A673 (cell line): ENCODE data around the gene CHD1. TPM values are rescaled to one million over a fixed set of nuclear protein-coding genes. Genes with fewer than 3 reads are reported as not detected.

Experiments used
- BruUV-seq: library from RNA; stranded (reverse); fragments of 400-500 nt; replicated peaks from 2 replicates; lab custom pipeline; 2021; lab: Mats Ljungman, UMichigan
- CTCF ChIA-PET: fragments of 300-600 bp; sonication (Branson Sonifier 250); formaldehyde crosslinking; loops from one replicate; lab custom pipeline; 2022; ENCODE audit warnings: antibody characterized with exemption; lab: Charles Lee
- POLR2A ChIA-PET: fragments of 300-600 bp; sonication (Branson Sonifier 250); formaldehyde crosslinking; loops from one replicate; lab custom pipeline; 2022; ENCODE audit warnings: antibody characterized with exemption; ENCODE audit not compliant: low non-redundant PET; lab: Charles Lee
- DNase-seq: peaks from one replicate; pipeline ENCODE4 v3.0.0-alpha.2; 2015; ENCODE audit warnings: low spot score
- H3K27ac ChIP-seq: fragments of 200-600 bp; sonication (generic); 2 replicates; pipeline ENCODE4 v1.5.1; 2016; ENCODE audit warnings: mixed run types, low read depth, mild to moderate bottlenecking, mixed read lengths, antibody characterized with exemption, low read length; ENCODE audit not compliant: poor library complexity, severe bottlenecking
- H3K27me3 ChIP-seq: fragments of 200-600 bp; sonication (generic); replicated peaks from 2 replicates; pipeline ENCODE4 v1.6.1; 2017; ENCODE audit warnings: mixed run types, low read depth, mild to moderate bottlenecking, mixed read lengths, antibody characterized with exemption, low read length; ENCODE audit not compliant: insufficient read depth, poor library complexity
- H3K36me3 ChIP-seq: fragments of 200-600 bp; sonication (generic); 2 replicates; pipeline ENCODE4 v1.6.1; 2016; ENCODE audit warnings: mixed run types, mild to moderate bottlenecking, mixed read lengths, antibody characterized with exemption, low read length; ENCODE audit not compliant: insufficient read depth, poor library complexity, severe bottlenecking
- H3K4me1 ChIP-seq: fragments of 200-600 bp; sonication (generic); 2 replicates; pipeline ENCODE4 v1.6.1; 2017; ENCODE audit warnings: mixed run types, mild to moderate bottlenecking, mixed read lengths, antibody characterized with exemption, low read length; ENCODE audit not compliant: insufficient read depth, poor library complexity, severe bottlenecking
- H3K4me3 ChIP-seq: fragments of 200-600 bp; sonication (generic); 2 replicates; pipeline ENCODE4 v1.5.1; 2016; ENCODE audit warnings: low read depth, mixed run types, mild to moderate bottlenecking, mixed read lengths, low read length; ENCODE audit not compliant: poor library complexity, severe bottlenecking
- H3K9me3 ChIP-seq: fragments of 200-600 bp; sonication (generic); 2 replicates; pipeline ENCODE4 v1.6.1; 2016; ENCODE audit warnings: mixed run types, low read depth, mild to moderate bottlenecking, mixed read lengths, antibody characterized with exemption, low read length; ENCODE audit not compliant: poor library complexity, severe bottlenecking
- EZH2 ChIP-seq: fragments of 200-600 bp; sonication (generic); IDR thresholded peaks from 2 replicates; pipeline ENCODE4 v1.6.1; 2017; ENCODE audit warnings: borderline replicate concordance, low read depth, mild to moderate bottlenecking, mixed read lengths, antibody characterized with exemption, low read length; ENCODE audit not compliant: poor library complexity, severe bottlenecking
- intact Hi-C: fragments of 100-400 bp; cut with micrococcal nuclease; formaldehyde crosslinking; loops from one replicate; pipeline ENCODE4 v1.10.0; 2022; ENCODE audit not compliant: unreplicated experiment
- total RNA-seq: library from RNA; stranded (reverse); gene quantifications from 2 replicates; pipeline ENCODE4 v1.2.3, GENCODE V29; 2021
- TF ChIP-seq, protein P1 (sequence below): fragments of 300-800, 200-600 bp; sonication (generic); conservative IDR thresholded peaks from 2 replicates; pipeline ENCODE4 v1.5.1; 2017; ENCODE audit warnings: low read depth, mild to moderate bottlenecking, antibody characterized with exemption, low read length, moderate library complexity, mixed read lengths

CHD1 gene
- total RNA-seq, 1 experiment from 2014 or later, result 61.0 TPM

DNA sequence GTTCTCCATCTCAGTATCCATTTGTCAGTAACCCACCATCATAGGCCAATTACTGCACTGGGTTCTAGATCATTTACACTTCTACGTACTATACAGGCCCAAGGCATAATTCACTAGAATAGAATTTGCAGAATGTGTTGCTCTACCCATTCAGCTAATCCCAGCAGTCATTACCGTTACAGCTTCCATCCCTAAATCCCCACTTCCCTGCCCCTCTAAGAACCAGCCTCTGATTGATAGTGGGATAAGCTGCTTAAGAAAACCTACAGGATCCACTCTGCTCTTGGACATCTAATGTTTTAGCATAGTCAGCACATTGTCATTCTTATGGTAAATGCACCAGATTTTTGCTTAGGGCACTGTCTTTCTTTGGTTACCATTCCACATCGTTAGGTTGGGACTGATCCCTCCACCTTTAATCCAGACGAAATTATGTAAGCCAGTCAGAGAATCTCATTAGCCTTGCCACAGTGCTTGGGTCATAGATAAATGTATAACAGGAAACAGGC is 39.3 kb upstream of the CHD1 start:
- no peaks in the 10 kb centered on the region for H3K36me3 ChIP-seq
- no peaks in the 10 kb centered on the region for H3K27me3 ChIP-seq
- H3K27ac ChIP-seq, result no peak overlapping the region
- TF ChIP-seq EZH2, result no peak
- TF ChIP-seq, protein P1, sequence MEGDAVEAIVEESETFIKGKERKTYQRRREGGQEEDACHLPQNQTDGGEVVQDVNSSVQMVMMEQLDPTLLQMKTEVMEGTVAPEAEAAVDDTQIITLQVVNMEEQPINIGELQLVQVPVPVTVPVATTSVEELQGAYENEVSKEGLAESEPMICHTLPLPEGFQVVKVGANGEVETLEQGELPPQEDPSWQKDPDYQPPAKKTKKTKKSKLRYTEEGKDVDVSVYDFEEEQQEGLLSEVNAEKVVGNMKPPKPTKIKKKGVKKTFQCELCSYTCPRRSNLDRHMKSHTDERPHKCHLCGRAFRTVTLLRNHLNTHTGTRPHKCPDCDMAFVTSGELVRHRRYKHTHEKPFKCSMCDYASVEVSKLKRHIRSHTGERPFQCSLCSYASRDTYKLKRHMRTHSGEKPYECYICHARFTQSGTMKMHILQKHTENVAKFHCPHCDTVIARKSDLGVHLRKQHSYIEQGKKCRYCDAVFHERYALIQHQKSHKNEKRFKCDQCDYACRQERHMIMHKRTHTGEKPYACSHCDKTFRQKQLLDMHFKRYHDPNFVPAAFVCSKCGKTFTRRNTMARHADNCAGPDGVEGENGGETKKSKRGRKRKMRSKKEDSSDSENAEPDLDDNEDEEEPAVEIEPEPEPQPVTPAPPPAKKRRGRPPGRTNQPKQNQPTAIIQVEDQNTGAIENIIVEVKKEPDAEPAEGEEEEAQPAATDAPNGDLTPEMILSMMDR, result no peak
- no peaks in the 10 kb centered on the region for H3K9me3 ChIP-seq
- ChIA-PET POLR2A (no interaction called here), CTCF (no interaction called here)
- H3K4me1 ChIP-seq, result no peaks in the 10 kb centered on the region
- no peak overlapping the region for H3K4me3 ChIP-seq
- intact Hi-C loops, result no loop called here
- no peak for DNase-seq
- BruUV-seq, result no TSS peak

DNA sequence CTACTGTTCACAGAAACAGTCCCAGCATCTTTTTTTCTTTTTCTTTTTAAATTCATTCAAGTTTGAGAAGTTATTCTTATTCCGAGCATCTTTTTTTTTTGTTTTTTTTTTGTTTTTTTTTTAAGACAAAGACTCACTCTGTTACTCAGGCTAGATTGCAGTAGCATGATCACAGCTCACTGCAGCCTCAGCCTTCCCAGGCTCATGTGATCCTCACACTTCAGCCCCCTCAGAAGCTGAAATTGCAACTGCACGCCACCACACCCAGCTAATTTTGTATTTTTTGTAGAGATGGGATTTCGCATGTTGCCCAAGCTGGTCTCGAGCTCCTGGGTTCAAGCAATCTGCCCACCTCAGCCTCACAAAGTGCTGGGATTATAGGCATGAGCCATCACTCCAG is 36.4 kb upstream of the CHD1 start:
- Histone ChIP-seq H3K4me3 (no peak overlapping the region), H3K9me3 (no peaks in the 10 kb centered on the region), H3K4me1 (no peaks in the 10 kb centered on the region), H3K27me3 (no peaks in the 10 kb centered on the region), H3K36me3 (no peaks in the 10 kb centered on the region), H3K27ac (no peak overlapping the region)
- no TSS peak for BruUV-seq
- POLR2A ChIA-PET, result no interaction called here
- CTCF ChIA-PET, result no interaction called here
- TF ChIP-seq, protein P1, result no peak
- TF ChIP-seq EZH2, result no peak
- DNase-seq, result no peak
- intact Hi-C loops, result no loop called here

DNA sequence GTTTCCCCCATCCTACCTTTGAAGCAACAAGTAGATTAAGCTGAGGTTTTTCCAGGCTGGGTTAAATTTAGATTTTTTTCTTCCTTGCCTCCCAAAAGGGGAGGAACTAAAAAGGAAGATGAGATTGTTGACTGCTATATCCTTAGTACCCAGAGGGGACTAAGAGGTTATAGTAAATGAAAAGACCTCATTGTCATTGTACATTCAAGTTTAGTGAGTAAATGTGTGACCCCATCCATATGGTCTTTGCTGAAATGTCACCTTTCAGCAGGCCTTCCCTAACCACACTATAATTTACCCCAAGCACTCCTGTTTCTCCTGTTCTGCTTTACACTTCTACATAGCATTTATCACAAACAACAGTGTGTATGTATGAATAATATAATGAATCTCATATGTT is 35.8 kb upstream of the CHD1 start:
- DNase-seq, result no peak
- Histone ChIP-seq H3K4me3 (no peak overlapping the region), H3K27me3 (no peaks in the 10 kb centered on the region), H3K36me3 (no peaks in the 10 kb centered on the region), H3K4me1 (no peaks in the 10 kb centered on the region), H3K27ac (no peak overlapping the region), H3K9me3 (no peaks in the 10 kb centered on the region)
- TF ChIP-seq, protein P1, result no peak
- no peak for TF ChIP-seq EZH2
- ChIA-PET CTCF (no interaction called here), POLR2A (no interaction called here)
- BruUV-seq, result no TSS peak
- intact Hi-C loops, result no loop called here
